HUES6 (cell line): Measurements from ENCODE around the gene FAM78A.

Experiments used
- H3K27ac ChIP-seq: 2 replicates; pipeline ENCODE4 v1.7.0; 2013; ENCODE audit warnings: low read depth, mild to moderate bottlenecking, low read length, inconsistent platforms
- H3K27me3 ChIP-seq: 2 replicates; pipeline ENCODE4 v1.6.1; 2013; ENCODE audit warnings: low read length; ENCODE audit not compliant: control insufficient read depth, insufficient read depth
- H3K36me3 ChIP-seq: 2 replicates; pipeline ENCODE4 v1.6.1; 2013; ENCODE audit warnings: low read length; ENCODE audit not compliant: control insufficient read depth, insufficient read depth
- H3K4me1 ChIP-seq: 2 replicates; pipeline ENCODE4 v1.6.1; 2013; ENCODE audit warnings: low read length; ENCODE audit not compliant: control insufficient read depth, insufficient read depth
- H3K4me3 ChIP-seq: 2 replicates; pipeline ENCODE4 v1.5.1; 2013; ENCODE audit warnings: low read depth, low read length
- H3K9ac ChIP-seq: one replicate; pipeline ENCODE4 v1.6.1; 2013; ENCODE audit warnings: mild to moderate bottlenecking, low read length
- H3K9me3 ChIP-seq: 2 replicates; pipeline ENCODE4 v1.6.1; 2013; ENCODE audit warnings: low read depth, low read length; ENCODE audit not compliant: control insufficient read depth, insufficient read depth

Gene FAM78A

GRCh38 chr9:131276094-131276888, at the start of gene FAM78A:
Gene FAM78A, minus strand, starts transcription at chr9:131276510. Its CDS starts 331 bp downstream, at chr9:131276179.
- no peaks in the 10 kb centered on the region for H3K9me3 ChIP-seq
- no peaks in the 10 kb centered on the region for H3K36me3 ChIP-seq
- H3K27ac ChIP-seq: no peak within 1 kb of the TSS
- peaks cover 22% of the 10 kb centered on the region for H3K4me1 ChIP-seq
- H3K4me3 ChIP-seq: peak within 1 kb of the TSS; percentile 65
- peaks cover 47% of the 10 kb centered on the region for H3K27me3 ChIP-seq
- H3K9ac ChIP-seq: no peak within 1 kb of the TSS

- peaks cover 9% of the 10 kb centered on the region for H3K4me1 ChIP-seq
- no peaks in the 10 kb centered on the region for H3K9me3 ChIP-seq
- H3K27me3 ChIP-seq: no peaks in the 10 kb centered on the region
- H3K36me3 ChIP-seq: no peaks in the 10 kb centered on the region
- no peak overlapping the region for H3K9ac ChIP-seq
- H3K27ac ChIP-seq: no peak overlapping the region
- no peak overlapping the region for H3K4me3 ChIP-seq
Measured at GRCh38 chr9:131324736-131325679, 48.7 kb upstream of the FAM78A start.

- H3K36me3 ChIP-seq: no peaks in the 10 kb centered on the region
- no peaks in the 10 kb centered on the region for H3K9me3 ChIP-seq
- no peak overlapping the region for H3K9ac ChIP-seq
- no peak overlapping the region for H3K27ac ChIP-seq
- H3K4me3 ChIP-seq: no peak overlapping the region
- H3K27me3 ChIP-seq: no peaks in the 10 kb centered on the region
- no peaks in the 10 kb centered on the region for H3K4me1 ChIP-seq
Measured at GRCh38 chr9:131323629-131324028, 47.3 kb upstream of the FAM78A start.

GRCh38 chr9:131320031-131320685, 43.8 kb upstream of the FAM78A start:
- no peaks in the 10 kb centered on the region for H3K9me3 ChIP-seq
- no peaks in the 10 kb centered on the region for H3K36me3 ChIP-seq
- no peak overlapping the region for H3K4me3 ChIP-seq
- no peak overlapping the region for H3K27ac ChIP-seq
- H3K4me1 ChIP-seq: no peaks in the 10 kb centered on the region
- H3K9ac ChIP-seq: no peak overlapping the region
- H3K27me3 ChIP-seq: no peaks in the 10 kb centered on the region

- Histone ChIP-seq H3K9me3 (no peaks in the 10 kb centered on the region), H3K36me3 (no peaks in the 10 kb centered on the region), H3K4me1 (no peaks in the 10 kb centered on the region), H3K4me3 (no peak overlapping the region), H3K9ac (no peak overlapping the region), H3K27me3 (no peaks in the 10 kb centered on the region), H3K27ac (no peak overlapping the region)
Measured at GRCh38 chr9:131319486-131319885, 43.2 kb upstream of the FAM78A start.

- Histone ChIP-seq H3K27me3 (no peaks in the 10 kb centered on the region), H3K36me3 (no peaks in the 10 kb centered on the region), H3K9me3 (no peaks in the 10 kb centered on the region), H3K4me3 (no peak overlapping the region), H3K9ac (no peak overlapping the region), H3K27ac (no peak overlapping the region), H3K4me1 (no peaks in the 10 kb centered on the region)
Measured at GRCh38 chr9:131318231-131319085, 42.1 kb upstream of the FAM78A start.

- no peak overlapping the region for H3K9ac ChIP-seq
- H3K4me3 ChIP-seq: no peak overlapping the region
- no peaks in the 10 kb centered on the region for H3K36me3 ChIP-seq
Measured at GRCh38 chr9:131312822-131313770, 36.8 kb upstream of the FAM78A start.

GRCh38 chr9:131312246-131312645, 35.9 kb upstream of the FAM78A start:
- Histone ChIP-seq H3K27me3 (no peaks in the 10 kb centered on the region), H3K4me1 (no peaks in the 10 kb centered on the region), H3K36me3 (no peaks in the 10 kb centered on the region), H3K27ac (no peak overlapping the region), H3K4me3 (no peak overlapping the region), H3K9me3 (no peaks in the 10 kb centered on the region), H3K9ac (no peak overlapping the region)

More at GRCh38 chr9:131312822-131313770, 36.8 kb upstream of the FAM78A start:
- Histone ChIP-seq H3K4me1 (no peaks in the 10 kb centered on the region), H3K27ac (no peak overlapping the region), H3K27me3 (no peaks in the 10 kb centered on the region), H3K9me3 (no peaks in the 10 kb centered on the region)

- H3K9me3 ChIP-seq: no peaks in the 10 kb centered on the region
- H3K27ac ChIP-seq: no peak overlapping the region
- no peak overlapping the region for H3K4me3 ChIP-seq
- H3K4me1 ChIP-seq: no peaks in the 10 kb centered on the region
- H3K36me3 ChIP-seq: no peaks in the 10 kb centered on the region
- no peak overlapping the region for H3K9ac ChIP-seq
- no peaks in the 10 kb centered on the region for H3K27me3 ChIP-seq
Measured at GRCh38 chr9:131310833-131311554, 34.7 kb upstream of the FAM78A start.
